ENCODE measurements around the gene ABLIM2.

The ABLIM2 gene

GRCh38 chr4:8148785-8149435, 9.7 kb downstream of the ABLIM2 start:
- no peak for ATAC-seq
- TF ChIP-seq CSRNP3 (CRISPR knock-in tag; IDR thresholded peaks at IDR 0.05): no peak
- no peak for TF ChIP-seq ARNTL (CRISPR knock-in tag; IDR thresholded peaks at IDR 0.05; ENCODE audit: borderline replicate concordance, low read depth)
- TF ChIP-seq CREB5 (CRISPR knock-in tag; IDR thresholded peaks at IDR 0.05; ENCODE audit: low read depth): no peak
- TF ChIP-seq PATZ1 (CRISPR knock-in tag; IDR thresholded peaks at IDR 0.05; ENCODE audit: borderline replicate concordance): no peak
- TF ChIP-seq ZFP30 (CRISPR knock-in tag; IDR thresholded peaks at IDR 0.05): no peak
- no peak for TF ChIP-seq GLIS3 (CRISPR knock-in tag; IDR thresholded peaks at IDR 0.05)
- TF ChIP-seq PPARA (CRISPR knock-in tag; IDR thresholded peaks at IDR 0.05; ENCODE audit: borderline replicate concordance): no peak
- no peak for TF ChIP-seq ZNF8 (CRISPR knock-in tag; IDR thresholded peaks at IDR 0.05)
- no peak for TF ChIP-seq ZFP3 (CRISPR knock-in tag; IDR thresholded peaks at IDR 0.05)
- no peak for TF ChIP-seq POU6F1 (CRISPR knock-in tag; IDR thresholded peaks at IDR 0.05; ENCODE audit: borderline replicate concordance, low read depth)
- no peak for TF ChIP-seq BACH2 (CRISPR knock-in tag; IDR thresholded peaks at IDR 0.05; ENCODE audit: borderline replicate concordance)
- no peak for TF ChIP-seq ZC3H10 (CRISPR knock-in tag; IDR thresholded peaks at IDR 0.05)
- TF ChIP-seq ZNF565 (CRISPR knock-in tag; conservative IDR thresholded peaks at IDR 0.05; ENCODE audit: low read depth): no peak
- TF ChIP-seq CSDC2 (CRISPR knock-in tag; IDR thresholded peaks at IDR 0.05): no peak
- TF ChIP-seq RARB (CRISPR knock-in tag; IDR thresholded peaks at IDR 0.05): no peak
- no peak for TF ChIP-seq TOX (CRISPR knock-in tag; IDR thresholded peaks at IDR 0.05; ENCODE audit: borderline replicate concordance)
- no peak for TF ChIP-seq ZNF70 (CRISPR knock-in tag; IDR thresholded peaks at IDR 0.05)
- no peak for TF ChIP-seq ISL1 (CRISPR knock-in tag; IDR thresholded peaks at IDR 0.05)
- TF ChIP-seq ESRRG (CRISPR knock-in tag; IDR thresholded peaks at IDR 0.05): no peak
- TF ChIP-seq TSHZ2 (CRISPR knock-in tag; IDR thresholded peaks at IDR 0.05): no peak

- no peak for ATAC-seq
- TF ChIP-seq ZFP3 (CRISPR knock-in tag; IDR thresholded peaks at IDR 0.05) (no peak), SNAI2 (CRISPR knock-in tag; IDR thresholded peaks at IDR 0.05) (no peak), ESRRG (CRISPR knock-in tag; IDR thresholded peaks at IDR 0.05) (no peak), GLIS3 (CRISPR knock-in tag; IDR thresholded peaks at IDR 0.05) (no peak), BACH2 (CRISPR knock-in tag; IDR thresholded peaks at IDR 0.05; ENCODE audit: borderline replicate concordance) (no peak), ARNTL (CRISPR knock-in tag; IDR thresholded peaks at IDR 0.05; ENCODE audit: borderline replicate concordance, low read depth) (no peak), ZNF565 (CRISPR knock-in tag; conservative IDR thresholded peaks at IDR 0.05; ENCODE audit: low read depth) (no peak), TCF4 (CRISPR knock-in tag; IDR thresholded peaks at IDR 0.05; ENCODE audit: borderline replicate concordance) (no peak), ZNF8 (CRISPR knock-in tag; IDR thresholded peaks at IDR 0.05) (no peak), TOX (CRISPR knock-in tag; IDR thresholded peaks at IDR 0.05; ENCODE audit: borderline replicate concordance) (no peak), CREB5 (CRISPR knock-in tag; IDR thresholded peaks at IDR 0.05; ENCODE audit: low read depth) (no peak), ZFP30 (CRISPR knock-in tag; IDR thresholded peaks at IDR 0.05) (no peak), PATZ1 (CRISPR knock-in tag; IDR thresholded peaks at IDR 0.05; ENCODE audit: borderline replicate concordance) (no peak), OSR1 (CRISPR knock-in tag; IDR thresholded peaks at IDR 0.05) (no peak), POU6F1 (CRISPR knock-in tag; IDR thresholded peaks at IDR 0.05; ENCODE audit: borderline replicate concordance, low read depth) (no peak)
Observed at GRCh38 chr4:8148159-8148558, 10.5 kb downstream of the ABLIM2 start.

Measured in SK-N-SH treated with all-trans-retinoic acid at 6 μM for 48 hours (cell line).